HG03196 (cell line): ENCODE measurements around the gene CST9.
"Not testable (repeated sequence)": the region's sequence is repeated elsewhere in the genome, so short reads cannot be mapped to it uniquely, and the experiment has no call there.

Experiments
- ATAC-seq: cut with Tn5 transposase; IDR thresholded peaks from one replicate; pipeline ENCODE4 v1.9.1; 2021; ENCODE audit not compliant: unreplicated experiment

Gene CST9

GRCh38 chr20:23588434-23589403, 17.0 kb downstream of the CST9 start:
- no peak for ATAC-seq

- no peak for ATAC-seq
Observed at GRCh38 chr20:23587631-23588030, 18.1 kb downstream of the CST9 start.

DNA sequence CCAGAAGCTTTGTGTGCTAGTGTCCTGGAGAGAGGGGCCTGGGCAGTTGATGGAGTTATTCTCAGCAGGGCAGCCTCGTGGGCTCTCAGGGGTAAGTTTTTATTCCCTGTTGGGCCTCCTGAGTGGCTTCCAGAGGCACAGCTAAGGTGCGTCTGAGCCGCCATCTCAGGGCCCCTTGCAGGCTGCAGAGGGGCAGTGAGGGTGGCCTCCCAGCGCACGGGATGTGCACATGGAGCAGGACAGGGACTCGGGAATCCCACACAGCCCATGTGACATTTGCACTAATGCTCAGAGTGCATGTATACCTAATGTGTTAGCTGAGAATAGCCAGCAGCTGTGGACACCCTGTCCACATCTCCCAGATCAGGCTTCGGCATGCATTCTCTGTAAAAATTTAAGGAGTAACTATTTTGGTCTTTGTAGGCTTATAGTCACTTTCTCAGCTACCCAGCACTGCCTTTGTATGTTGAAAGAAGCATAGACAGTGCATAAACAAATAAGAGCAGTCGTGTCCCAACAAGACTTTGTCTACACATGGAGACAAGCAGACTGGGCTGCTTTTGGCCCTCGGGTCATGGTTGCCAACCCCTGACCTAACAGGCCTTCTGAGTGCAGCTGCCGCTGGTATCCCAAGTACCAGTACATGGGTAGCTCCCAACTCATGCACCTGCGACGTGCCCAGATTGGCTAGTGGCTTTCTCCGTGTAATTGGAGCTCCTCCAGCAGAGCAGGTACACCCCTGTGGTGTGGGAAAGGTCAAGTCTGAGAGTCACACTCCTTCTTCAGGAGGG, 18.8 kb downstream of the CST9 start:
- ATAC-seq, result no peak

DNA sequence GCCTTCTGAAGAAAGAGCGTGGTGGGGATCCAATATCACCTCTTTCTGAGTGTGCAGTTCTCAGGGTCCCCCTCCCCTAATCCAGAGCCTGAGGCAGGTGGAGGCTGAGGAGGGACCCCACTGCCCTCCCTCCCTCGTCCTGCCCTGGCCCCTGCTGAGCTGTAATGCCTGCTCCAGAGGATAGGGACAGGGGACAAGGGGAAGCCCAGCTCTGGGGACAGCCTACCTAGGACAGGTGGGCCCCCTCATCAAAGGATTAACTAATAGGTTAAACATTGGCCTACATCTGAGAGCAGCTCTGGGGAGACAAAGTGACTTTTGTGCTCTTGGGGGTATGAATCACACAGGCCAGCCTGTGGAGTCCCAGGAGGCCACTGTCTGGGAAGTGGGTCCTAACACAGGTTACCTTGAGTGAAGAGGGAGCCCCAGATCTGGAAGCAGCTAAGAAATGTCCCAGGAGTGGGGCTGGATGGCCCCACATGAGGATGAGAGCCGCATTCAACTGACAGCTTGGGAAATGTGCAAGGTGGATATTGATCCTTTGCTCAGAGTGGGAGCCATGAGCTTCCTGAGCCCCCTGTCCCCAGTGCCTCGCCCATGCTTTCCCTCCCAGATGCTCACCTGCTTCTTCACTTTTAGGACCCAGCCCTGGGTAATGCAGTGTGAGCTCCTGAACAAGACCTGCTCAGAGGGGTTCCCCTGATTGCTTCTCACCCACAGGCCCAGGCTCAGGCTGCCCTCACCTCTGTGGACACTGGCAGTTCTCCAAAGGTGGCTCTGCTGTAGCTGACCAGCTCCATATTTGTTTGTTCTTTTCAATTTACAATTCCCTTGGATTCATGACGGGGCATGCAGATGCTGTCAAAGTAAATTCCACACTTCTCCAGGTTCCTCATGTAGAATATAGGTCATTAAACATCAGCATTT, 19.6 kb downstream of the CST9 start:
- no peak for ATAC-seq

DNA sequence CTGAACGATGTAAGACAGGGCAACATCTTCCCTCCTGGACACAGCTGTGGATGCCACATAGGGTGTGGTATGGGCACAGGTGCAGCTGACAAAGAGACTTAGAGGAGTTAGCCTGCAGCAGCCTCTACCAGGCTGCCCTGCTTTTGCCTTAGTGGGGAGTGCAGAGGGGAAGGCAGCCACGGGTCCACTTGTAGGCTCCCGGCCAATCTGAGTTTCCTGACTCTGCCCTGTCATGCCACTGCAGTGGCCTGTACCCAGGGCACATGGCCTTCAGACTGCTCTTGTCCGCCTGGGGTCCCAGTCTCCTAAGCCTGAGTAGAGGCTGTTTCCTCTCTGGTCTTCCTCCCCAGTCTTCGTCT, 20.3 kb downstream of the CST9 start:
- no peak for ATAC-seq

- no peak for ATAC-seq
Observed at GRCh38 chr20:23584434-23585199, 21.1 kb downstream of the CST9 start.

DNA sequence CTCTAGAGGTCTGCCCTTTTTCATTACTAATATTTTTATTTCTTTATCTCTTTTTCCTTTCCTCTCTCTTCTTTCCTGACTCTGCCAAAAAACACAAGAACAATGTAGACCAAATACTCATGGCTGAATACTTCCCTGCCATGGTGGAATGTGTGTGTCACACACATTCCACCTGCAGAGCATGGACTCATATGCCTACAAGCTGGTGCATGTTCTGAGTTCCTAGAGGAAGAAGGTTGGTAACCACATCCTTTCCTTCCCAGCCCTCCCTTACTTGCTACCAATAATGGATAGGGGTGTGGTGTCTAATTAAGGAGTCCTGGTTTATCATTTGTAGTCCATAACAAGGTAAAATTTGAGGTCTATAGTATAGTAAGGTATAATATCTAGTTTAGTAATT, 22.2 kb downstream of the CST9 start:
- ATAC-seq, result no peak

GRCh38 chr20:23582293-23582692, 23.4 kb downstream of the CST9 start:
- ATAC-seq, result no peak

DNA sequence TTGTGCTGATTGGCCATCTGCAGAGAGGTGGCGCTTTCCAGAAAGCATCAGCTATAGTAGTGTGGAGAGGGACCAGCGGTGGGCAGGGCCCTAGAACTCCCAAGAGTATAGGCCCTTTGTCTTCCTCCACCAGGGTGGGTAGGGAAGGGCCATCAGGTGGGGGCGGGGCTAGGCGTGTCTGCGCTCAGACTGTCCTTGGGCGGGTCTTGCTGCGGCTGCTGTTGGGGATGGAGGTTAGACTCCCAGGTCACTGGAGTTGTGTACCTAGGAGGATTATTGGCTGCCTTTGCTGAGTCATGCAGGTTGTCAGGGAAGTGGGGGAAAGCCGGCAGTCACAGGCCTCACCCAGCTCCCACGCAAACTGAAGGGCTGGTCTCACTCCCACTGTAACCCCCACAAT, 23.9 kb downstream of the CST9 start:
- not testable (repeated sequence) for ATAC-seq

DNA sequence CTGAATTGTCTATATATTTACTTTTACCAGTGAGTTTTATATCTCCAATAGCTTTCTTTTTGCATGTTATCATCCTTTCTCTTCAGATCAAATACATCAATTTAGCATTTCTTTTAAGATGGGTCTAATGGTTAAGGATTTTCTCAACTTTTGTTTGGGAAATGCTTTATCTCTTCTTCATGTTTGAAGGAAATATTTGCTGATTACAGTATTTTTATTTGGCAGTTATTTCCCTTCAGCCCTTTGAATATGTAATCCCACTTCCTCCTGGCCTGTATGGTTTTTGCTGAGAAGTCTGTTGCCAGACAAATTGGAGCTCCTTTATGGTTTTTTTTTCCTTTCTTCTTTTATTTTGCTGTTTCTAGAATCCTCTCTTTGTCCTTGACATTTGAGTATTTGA, 30.7 kb downstream of the CST9 start:
- ATAC-seq, result no peak

- no peak for ATAC-seq
Observed at GRCh38 chr20:23570178-23570760, 35.4 kb downstream of the CST9 start.

- no peak for ATAC-seq
Observed at GRCh38 chr20:23569570-23569969, 36.1 kb downstream of the CST9 start.

- ATAC-seq, result no peak
Observed at GRCh38 chr20:23568971-23569330, 36.8 kb downstream of the CST9 start.

DNA sequence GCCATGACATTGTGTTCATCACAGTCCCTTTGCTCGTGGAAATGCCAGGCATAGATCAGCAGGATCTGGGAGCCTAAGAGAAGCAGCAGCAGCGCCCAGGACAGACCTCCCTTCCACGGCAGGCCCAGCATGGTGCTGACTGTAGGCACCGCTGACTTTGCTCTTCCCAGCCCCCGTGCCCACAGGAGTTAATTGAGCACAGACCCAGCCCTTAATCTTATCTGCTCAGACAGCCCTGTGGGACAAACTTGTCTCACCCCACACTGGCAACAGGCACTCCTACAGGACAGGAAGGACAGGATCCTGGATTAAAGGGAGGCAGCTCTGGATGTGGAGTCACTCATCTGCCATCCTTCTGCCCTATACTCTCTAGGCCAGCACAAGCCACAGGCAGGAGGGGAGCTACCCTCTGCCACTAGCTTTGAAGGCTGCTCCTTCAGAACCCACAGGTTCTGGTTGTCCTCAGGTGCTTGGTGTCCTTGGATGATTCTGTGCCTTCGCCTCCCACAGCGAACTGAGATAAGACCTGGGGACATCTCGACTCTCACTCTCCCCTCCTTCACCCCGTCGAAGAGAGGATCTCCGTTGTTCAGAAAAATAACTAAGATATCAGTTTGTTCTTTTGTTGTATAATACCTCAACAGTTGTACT, 37.3 kb downstream of the CST9 start, which contains the start of gene CST9L:
CST9L (minus strand) TSS at position 165 of the 651 bp plus-strand sequence; CDS start at position 131, 34 bp downstream.
- ATAC-seq, result no peak

- ATAC-seq, result no peak
Observed at GRCh38 chr20:23566199-23566932, 39.4 kb downstream of the CST9 start.

DNA sequence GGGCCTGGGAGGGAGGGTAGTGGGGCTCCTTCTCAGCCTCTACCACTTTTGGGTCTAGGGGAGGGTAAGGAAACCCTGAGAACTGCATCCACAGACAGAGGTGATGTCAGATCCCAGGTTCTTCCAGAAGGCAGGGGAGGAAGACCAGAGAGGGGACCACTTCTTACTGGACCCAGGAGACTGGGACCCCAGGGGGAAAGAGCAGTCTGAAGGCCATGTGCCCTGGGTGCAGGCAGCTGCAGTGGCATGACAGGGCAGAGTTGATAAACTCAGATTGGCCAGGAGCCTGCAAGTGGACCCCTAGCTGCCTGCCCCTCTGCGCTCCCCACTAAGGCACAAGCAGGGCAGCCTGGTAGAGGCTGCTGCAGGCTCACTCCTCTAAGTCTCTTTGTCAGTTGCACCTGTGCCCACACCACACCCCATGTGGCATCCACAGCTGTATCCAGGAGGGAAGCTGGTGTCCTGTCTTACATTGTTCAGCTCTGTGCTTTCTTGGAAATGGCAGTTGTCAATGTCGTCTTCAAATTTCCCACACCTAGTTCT, 40.1 kb downstream of the CST9 start:
- no peak for ATAC-seq

DNA sequence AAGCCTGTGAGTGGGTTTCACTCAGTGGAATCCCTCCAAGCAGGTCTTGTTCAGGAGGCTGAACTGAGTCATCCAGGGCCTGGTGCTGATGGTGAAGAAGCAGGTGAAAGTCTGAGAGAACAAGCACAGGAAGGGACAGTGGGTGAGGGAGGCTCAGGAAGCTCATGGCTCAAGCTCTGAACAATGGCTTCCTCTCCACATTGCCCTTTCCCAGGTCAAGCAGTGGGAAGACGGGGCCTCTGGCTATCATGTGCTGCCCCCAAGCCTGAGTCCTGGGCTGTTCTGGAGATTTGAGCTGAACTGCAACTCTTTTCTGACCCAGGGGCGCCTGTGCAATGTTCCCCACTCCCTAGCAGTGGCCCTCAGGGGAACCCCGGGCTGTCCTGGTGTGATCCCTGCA, 40.8 kb downstream of the CST9 start:
- ATAC-seq, result no peak

- ATAC-seq, result no peak
Observed at GRCh38 chr20:23562721-23563342, 42.9 kb downstream of the CST9 start.
